K562 (cell line): ENCODE results near the gene PIK3CA. TPM values are rescaled to one million over a fixed set of nuclear protein-coding genes. Genes with fewer than 3 reads are reported as not detected.
A peak's percentile ranks its signal among the peaks of the same experiment; 100 is the strongest.

ENCODE experiments used
- ATAC-seq: fragments of 200-7000 bp; cut with Tn5 transposase; 3 replicates; pipeline ENCODE4 v1.9.1; 2020; ENCODE audit warnings: moderate library complexity
- BruUV-seq: library from RNA; stranded (reverse); fragments of 400-500 nt; replicated peaks from 2 replicates; lab custom pipeline; 2021; lab: Mats Ljungman, UMichigan
- CTCF ChIA-PET: fragments of 300-600 bp; formaldehyde crosslinking; extraction: SDS; loops from one replicate; lab custom pipeline; 2021; ENCODE audit warnings: low intra/inter-chr PET ratio; lab: Yijun Ruan, JAX
- POLR2A ChIA-PET: fragments of 300-600, 350-650 bp; sonication (Branson Sonifier 250); formaldehyde crosslinking; extraction: SDS; loops from one replicate; lab custom pipeline; 2021; ENCODE audit warnings: antibody characterized with exemption, inconsistent platforms; lab: Yijun Ruan, JAX
- DNase-seq, 4 experiments: peaks; one replicate each; pipeline versions ENCODE4 v3.0.0 to v3.0.0-alpha.2; 2011 to 2018; ENCODE audit warnings: low spot score in 3 of 4, mixed read lengths in 3 of 4; ENCODE audit errors: extremely low read depth in 1 of 4
- FAIRE-seq: peaks from 2 replicates; lab custom pipeline; 2011; peaks lifted over from hg19 to GRCh38; lab: Jason Lieb, UNC
- H2AFZ ChIP-seq: 2 replicates; pipeline ENCODE4 v1.6.0; 2011; ENCODE audit warnings: low read depth, low read length, control low read depth, inconsistent platforms
- H3K27ac ChIP-seq: fragments of 200-600 bp; 3 replicates; pipeline ENCODE4 v1.8.0; 2011; ENCODE audit warnings: low read depth, mild to moderate bottlenecking, control low read depth, inconsistent platforms, low read length, moderate library complexity, mixed read lengths; ENCODE audit errors: extremely low read depth
- H3K27me3 ChIP-seq, 2 experiments: fragments of 300-600 bp in 1 of 2; 2 replicates in 1 of 2; 3 replicates in 1 of 2; pipeline versions ENCODE4 v1.6.0 to v1.8.0; 2011; ENCODE audit warnings: inconsistent platforms in 2 of 2, low read length in 2 of 2, mild to moderate bottlenecking in 1 of 2, mixed read lengths in 1 of 2, moderate library complexity in 1 of 2; ENCODE audit not compliant: control insufficient read depth in 2 of 2, insufficient read depth in 2 of 2
- H3K36me3 ChIP-seq: fragments of 300-600 bp; 3 replicates; pipeline ENCODE4 v1.8.0; 2011; ENCODE audit warnings: mild to moderate bottlenecking, low read length, inconsistent platforms; ENCODE audit not compliant: control insufficient read depth, insufficient read depth
- H3K4me1 ChIP-seq, 2 experiments: fragments of 200-600 bp in 1 of 2; replicated peaks in 1 of 2; 2 replicates in 1 of 2; 3 replicates in 1 of 2; pipeline versions ENCODE4 v1.5.1 to v1.8.0; 2011; ENCODE audit warnings: inconsistent platforms in 2 of 2, low read length in 2 of 2, mild to moderate bottlenecking in 1 of 2, mixed read lengths in 1 of 2, moderate library complexity in 1 of 2; ENCODE audit not compliant: control insufficient read depth in 2 of 2, insufficient read depth in 2 of 2
- H3K4me2 ChIP-seq: 2 replicates; pipeline ENCODE4 v1.6.1; 2011; ENCODE audit warnings: low read length, control low read depth, inconsistent platforms, mixed read lengths; ENCODE audit not compliant: insufficient read depth
- H3K4me3 ChIP-seq: fragments of 200-600 bp; sonication (generic), shearing (Covaris generic); 2 replicates; pipeline ENCODE4 v1.5.1; 2016; ENCODE audit warnings: control low read depth, inconsistent platforms
- H3K79me2 ChIP-seq: fragments of 200-600 bp; 3 replicates; pipeline ENCODE4 v1.8.0; 2011; ENCODE audit warnings: low read length, inconsistent platforms; ENCODE audit not compliant: control insufficient read depth, insufficient read depth
- H3K9ac ChIP-seq, 2 experiments: 2 replicates each; pipeline versions ENCODE4 v1.6.0 to v1.6.1; 2011; ENCODE audit warnings: low read depth in 2 of 2, low read length in 2 of 2, control low read depth in 1 of 2, inconsistent platforms in 1 of 2, mild to moderate bottlenecking in 1 of 2, mixed read lengths in 1 of 2; ENCODE audit not compliant: insufficient read depth in 1 of 2
- H3K9me1 ChIP-seq: one replicate; pipeline ENCODE4 v1.6.0; 2011; ENCODE audit warnings: inconsistent platforms, mild to moderate bottlenecking, low read length, moderate library complexity; ENCODE audit not compliant: control insufficient read depth, insufficient read depth
- H3K9me3 ChIP-seq: replicated peaks from 2 replicates; pipeline ENCODE4 v1.5.1; 2011; ENCODE audit warnings: low read depth, low read length, inconsistent platforms; ENCODE audit not compliant: control insufficient read depth, insufficient read depth
- H4K20me1 ChIP-seq: replicated peaks from 2 replicates; pipeline ENCODE4 v1.6.1; 2011; ENCODE audit warnings: low read length, inconsistent platforms, mixed read lengths; ENCODE audit not compliant: control insufficient read depth, insufficient read depth
- CTBP1 ChIP-seq: fragments of 450-650 bp; IDR thresholded peaks from 2 replicates; pipeline ENCODE4 v1.6.1; 2016; ENCODE audit warnings: borderline replicate concordance
- EGR1 ChIP-seq: fragments of 450-650 bp; conservative IDR thresholded peaks from 2 replicates; pipeline ENCODE4 v1.6.1; 2017; ENCODE audit warnings: mild to moderate bottlenecking
- GATA2 ChIP-seq: sonication (generic); formaldehyde crosslinking; IDR thresholded peaks from 2 replicates; pipeline ENCODE4 v1.4.0; 2020; ENCODE audit warnings: mild to moderate bottlenecking, missing genetic modification reagents
- MAFF ChIP-seq: IDR thresholded peaks from 2 replicates; pipeline ENCODE4 v1.6.1; 2012; ENCODE audit warnings: low read length, improper control_type of control experiment
- MAFG ChIP-seq: fragments of 450-650 bp; conservative IDR thresholded peaks from 2 replicates; pipeline ENCODE4 v1.6.1; 2016; ENCODE audit warnings: missing genetic modification characterization, missing compliant biosample characterization
- MTA3 ChIP-seq: fragments of 450-650 bp; formaldehyde crosslinking; IDR thresholded peaks from 2 replicates; pipeline ENCODE4 v1.6.1; 2017; ENCODE audit warnings: mild to moderate bottlenecking, borderline replicate concordance
- RFX1 ChIP-seq: fragments of 450-650 bp; IDR thresholded peaks from 2 replicates; pipeline ENCODE4 v1.6.1; 2016; ENCODE audit warnings: mild to moderate bottlenecking, moderate library complexity
- SMAD4 ChIP-seq: fragments of 250-450 bp; sonication (Bioruptor Pico); conservative IDR thresholded peaks from 2 replicates; pipeline ENCODE4 v1.8.0; 2021; ENCODE audit warnings: inconsistent platforms, mild to moderate bottlenecking, moderate library complexity
- SOX6 ChIP-seq: fragments of 450-650 bp; IDR thresholded peaks from 2 replicates; pipeline ENCODE4 v1.6.1; 2014; ENCODE audit warnings: mild to moderate bottlenecking
- WGBS: fragments of 100-300 bp; shearing (Covaris generic); methylation state at CpG from one replicate; pipeline ENCODE4 v1.1.6; 2016; ENCODE audit warnings: low coverage, mixed read lengths; ENCODE audit not compliant: insufficient coverage; ENCODE audit errors: missing lambda C conversion rate; 5-methylcytosine and 5-hydroxymethylcytosine counted together
- in situ Hi-C: fragments of 300-500 bp; cut with MboI; formaldehyde crosslinking; loops from 4 replicates; pipeline ENCODE4 v1.15.0; 2018; ENCODE audit warnings: inconsistent platforms, mixed read lengths
- intact Hi-C: fragments of 100-400 bp; cut with micrococcal nuclease; formaldehyde crosslinking; loops from 2 replicates; pipeline ENCODE4 v1.14.2; 2022
- polyA plus RNA-seq, 8 experiments: library from polyadenylated mRNA; depleted of rRNA in 4 of 8; stranded (reverse) in 5 of 8; unstranded in 3 of 8; fragments of >200 nt; fragmentation: Nextera tagmentation in 2 of 8; fragmentation: Illumina TruSeq in 1 of 8; extraction: Ambion mirVana in 2 of 8; extraction: Trizol in 1 of 8; gene quantifications; 2 replicates each; pipeline versions ENCODE4 v1.2.1 to v1.2.3, GENCODE V29; 2011 to 2014; ENCODE audit warnings: inconsistent platforms in 1 of 8, missing spikeins in 1 of 8
- total RNA-seq, 7 experiments: library from RNA; depleted of rRNA in 6 of 7; stranded (reverse); fragments of >200 nt in 6 of 7; fragmentation: Illumina TruSeq in 2 of 7; extraction: Trizol in 2 of 7; gene quantifications; 2 replicates each; pipeline versions ENCODE4 v1.2.1 to v1.2.3, GENCODE V29; 2011 to 2021; ENCODE audit warnings: low replicate concordance in 1 of 7
- TF ChIP-seq, protein P1 (sequence below): fragments of 450-650 bp; IDR thresholded peaks from 2 replicates; pipeline ENCODE4 v1.6.1; 2017; ENCODE audit warnings: mild to moderate bottlenecking, moderate library complexity
- TF ChIP-seq, protein P2 (sequence below): fragments of 450-650 bp; IDR thresholded peaks from 2 replicates; pipeline ENCODE4 v1.6.1; 2016; ENCODE audit warnings: low read depth

PIK3CA gene
- total and polyA plus RNA-seq, 9 of the 15 experiments (the other 6 are each of a cell fraction or from before 2014, with no cell fraction given) = 3.8 to 19.4 (median 10.8) TPM

DNA sequence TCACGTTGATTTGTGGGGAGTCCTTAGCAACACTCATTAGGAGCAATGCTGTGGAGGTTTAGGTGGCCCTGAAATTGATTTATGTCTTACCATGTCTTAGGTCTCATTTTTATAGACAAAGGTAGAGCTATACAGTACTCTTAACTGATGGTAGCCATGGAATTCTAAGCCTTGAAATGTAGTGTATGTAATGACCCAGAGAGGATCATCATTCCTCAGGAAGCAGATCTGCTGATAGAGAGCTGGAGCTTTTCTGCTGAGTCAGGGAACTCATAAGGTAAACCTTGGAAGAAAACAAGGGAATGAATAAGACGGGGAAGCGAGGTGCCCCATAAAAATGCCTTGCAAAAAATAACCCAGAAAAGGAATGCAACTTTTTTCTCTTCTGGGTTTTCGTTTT lies 140.7 kb downstream of the PIK3CA start (continued):
- 0 out of 2 replicates have a peak, but pooled peaks have one; percentile 11 for TF ChIP-seq SMAD4 (CRISPR knock-in tag)
- peak; percentile 99 for TF ChIP-seq MAFG
- TF ChIP-seq RFX1 = peak; percentile 67
- peak; percentile 72; the same call in 1 of the 2 replicates for TF ChIP-seq CTBP1
- peak; percentile 99 for TF ChIP-seq MAFF
- TF ChIP-seq GATA2 = peak; percentile 65
- peak; percentile 36; the same call in 1 of the 2 replicates for TF ChIP-seq SOX6
- TF ChIP-seq, all 486 proteins: peak for 40

DNA sequence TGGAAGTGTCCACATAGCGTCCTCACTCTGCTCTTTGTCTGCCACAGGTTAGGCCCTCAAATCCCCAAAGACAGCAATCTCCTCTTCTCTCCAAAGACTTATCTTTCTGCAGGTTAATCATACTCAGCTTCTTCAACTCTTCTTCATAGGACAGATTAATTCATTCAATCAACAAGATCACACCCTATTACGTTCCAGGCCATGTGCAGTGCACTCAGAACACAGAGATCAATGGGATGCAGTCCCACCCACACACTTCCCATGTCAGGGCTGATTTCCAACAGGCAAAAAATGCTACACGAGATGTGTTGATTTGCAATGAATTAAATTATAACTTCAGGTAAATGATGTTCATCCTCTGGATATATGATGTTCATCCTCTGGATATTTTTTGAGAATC lies 141.1 kb downstream of the PIK3CA start:
- CTCF ChIA-PET = no interaction called here
- 0 out of 2 replicates have a peak, but pooled peaks have one; percentile 17 for TF ChIP-seq MTA3
- TF ChIP-seq EGR1 = peak; percentile 64
- TF ChIP-seq, protein P1, sequence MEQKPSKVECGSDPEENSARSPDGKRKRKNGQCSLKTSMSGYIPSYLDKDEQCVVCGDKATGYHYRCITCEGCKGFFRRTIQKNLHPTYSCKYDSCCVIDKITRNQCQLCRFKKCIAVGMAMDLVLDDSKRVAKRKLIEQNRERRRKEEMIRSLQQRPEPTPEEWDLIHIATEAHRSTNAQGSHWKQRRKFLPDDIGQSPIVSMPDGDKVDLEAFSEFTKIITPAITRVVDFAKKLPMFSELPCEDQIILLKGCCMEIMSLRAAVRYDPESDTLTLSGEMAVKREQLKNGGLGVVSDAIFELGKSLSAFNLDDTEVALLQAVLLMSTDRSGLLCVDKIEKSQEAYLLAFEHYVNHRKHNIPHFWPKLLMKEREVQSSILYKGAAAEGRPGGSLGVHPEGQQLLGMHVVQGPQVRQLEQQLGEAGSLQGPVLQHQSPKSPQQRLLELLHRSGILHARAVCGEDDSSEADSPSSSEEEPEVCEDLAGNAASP = 0 out of 2 replicates have a peak, but pooled peaks have one; percentile 22
- TF ChIP-seq, protein P2, sequence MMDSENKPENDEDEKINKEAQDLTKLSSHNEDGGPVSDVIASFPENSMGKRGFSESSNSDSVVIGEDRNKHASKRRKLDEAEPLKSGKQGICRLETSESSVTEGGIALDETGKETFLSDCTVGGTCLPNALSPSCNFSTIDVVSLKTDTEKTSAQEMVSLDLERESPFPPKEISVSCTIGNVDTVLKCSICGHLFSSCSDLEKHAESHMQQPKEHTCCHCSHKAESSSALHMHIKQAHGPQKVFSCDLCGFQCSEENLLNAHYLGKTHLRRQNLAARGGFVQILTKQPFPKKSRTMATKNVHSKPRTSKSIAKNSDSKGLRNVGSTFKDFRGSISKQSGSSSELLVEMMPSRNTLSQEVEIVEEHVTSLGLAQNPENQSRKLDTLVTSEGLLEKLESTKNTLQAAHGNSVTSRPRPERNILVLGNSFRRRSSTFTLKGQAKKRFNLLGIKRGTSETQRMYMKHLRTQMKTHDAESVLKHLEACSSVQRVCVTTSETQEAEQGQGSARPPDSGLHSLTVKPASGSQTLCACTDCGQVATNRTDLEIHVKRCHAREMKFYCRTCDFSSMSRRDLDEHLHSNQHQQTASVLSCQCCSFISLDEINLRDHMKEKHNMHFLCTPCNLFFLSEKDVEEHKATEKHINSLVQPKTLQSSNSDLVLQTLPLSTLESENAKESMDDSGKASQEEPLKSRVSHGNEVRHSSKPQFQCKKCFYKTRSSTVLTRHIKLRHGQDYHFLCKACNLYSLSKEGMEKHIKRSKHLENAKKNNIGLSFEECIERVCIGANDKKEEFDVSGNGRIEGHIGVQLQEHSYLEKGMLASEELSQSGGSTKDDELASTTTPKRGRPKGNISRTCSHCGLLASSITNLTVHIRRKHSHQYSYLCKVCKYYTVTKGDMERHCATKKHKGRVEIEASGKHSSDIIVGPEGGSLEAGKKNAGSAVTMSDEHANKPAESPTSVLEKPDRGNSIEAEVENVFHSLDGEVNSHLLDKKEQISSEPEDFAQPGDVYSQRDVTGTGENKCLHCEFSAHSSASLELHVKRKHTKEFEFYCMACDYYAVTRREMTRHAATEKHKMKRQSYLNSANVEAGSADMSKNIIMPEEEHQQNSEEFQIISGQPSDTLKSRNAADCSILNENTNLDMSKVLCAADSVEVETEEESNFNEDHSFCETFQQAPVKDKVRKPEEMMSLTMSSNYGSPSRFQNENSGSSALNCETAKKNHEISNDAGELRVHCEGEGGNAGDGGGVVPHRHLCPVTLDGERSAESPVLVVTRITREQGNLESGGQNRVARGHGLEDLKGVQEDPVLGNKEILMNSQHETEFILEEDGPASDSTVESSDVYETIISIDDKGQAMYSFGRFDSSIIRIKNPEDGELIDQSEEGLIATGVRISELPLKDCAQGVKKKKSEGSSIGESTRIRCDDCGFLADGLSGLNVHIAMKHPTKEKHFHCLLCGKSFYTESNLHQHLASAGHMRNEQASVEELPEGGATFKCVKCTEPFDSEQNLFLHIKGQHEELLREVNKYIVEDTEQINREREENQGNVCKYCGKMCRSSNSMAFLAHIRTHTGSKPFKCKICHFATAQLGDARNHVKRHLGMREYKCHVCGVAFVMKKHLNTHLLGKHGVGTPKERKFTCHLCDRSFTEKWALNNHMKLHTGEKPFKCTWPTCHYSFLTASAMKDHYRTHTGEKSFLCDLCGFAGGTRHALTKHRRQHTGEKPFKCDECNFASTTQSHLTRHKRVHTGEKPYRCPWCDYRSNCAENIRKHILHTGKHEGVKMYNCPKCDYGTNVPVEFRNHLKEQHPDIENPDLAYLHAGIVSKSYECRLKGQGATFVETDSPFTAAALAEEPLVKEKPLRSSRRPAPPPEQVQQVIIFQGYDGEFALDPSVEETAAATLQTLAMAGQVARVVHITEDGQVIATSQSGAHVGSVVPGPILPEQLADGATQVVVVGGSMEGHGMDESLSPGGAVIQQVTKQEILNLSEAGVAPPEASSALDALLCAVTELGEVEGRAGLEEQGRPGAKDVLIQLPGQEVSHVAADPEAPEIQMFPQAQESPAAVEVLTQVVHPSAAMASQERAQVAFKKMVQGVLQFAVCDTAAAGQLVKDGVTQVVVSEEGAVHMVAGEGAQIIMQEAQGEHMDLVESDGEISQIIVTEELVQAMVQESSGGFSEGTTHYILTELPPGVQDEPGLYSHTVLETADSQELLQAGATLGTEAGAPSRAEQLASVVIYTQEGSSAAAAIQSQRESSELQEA = no peak

More for the DNA sequence above, 141.1 kb downstream of the PIK3CA start:
- peak overlapping the region; percentile 31; the same call in 1 of the 2 replicates for H3K4me2 ChIP-seq
- peak overlapping the region; percentile 86; the same call in 1 of the 2 replicates for H2AFZ ChIP-seq
- no peak overlapping the region for H3K9ac ChIP-seq
- no peaks in the 10 kb centered on the region for H3K27me3 ChIP-seq
- WGBS = 36% methylated on average over 3 of the region's 3 CpGs
- 0 out of 2 replicates have a peak, but pooled peaks cover 2% of the 10 kb centered on the region for H3K9me3 ChIP-seq
- H4K20me1 ChIP-seq = no peaks in the 10 kb centered on the region
- H3K4me1 ChIP-seq = peaks cover 4 to 23% of the 10 kb centered on the region in 2 experiments
- no peaks in the 10 kb centered on the region for H3K36me3 ChIP-seq
- no peak for DNase-seq
- in situ Hi-C loops (no loop called here), intact Hi-C loops (no loop called here)
- no peak overlapping the region for H3K4me3 ChIP-seq
- peak; percentile 6 for FAIRE-seq
- BruUV-seq = no TSS peak
- no peaks in the 10 kb centered on the region for H3K9me1 ChIP-seq
- H3K79me2 ChIP-seq = no peaks in the 10 kb centered on the region
- POLR2A ChIA-PET = interaction anchor here (2.2 kb wide), 1 partner anchor 13 kb away, joined by 6 read pairs; no protein-coding TSS in a partner anchor
- ATAC-seq = peak; percentile 42
- peak overlapping the region; percentile 43 for H3K27ac ChIP-seq
